Body of pancreas (tissue), 4 donors: ENCODE measurements around the gene FOXO3. TPM values are rescaled to one million over a fixed set of nuclear protein-coding genes. Genes with fewer than 3 reads are reported as not detected.
A peak's percentile ranks its signal among the peaks of the same experiment; 100 is the strongest.

ENCODE experiments used
- ATAC-seq: fragments of 150-250 bp; one replicate; pipeline ENCODE4 v1.9.1; 2016
- DNase-seq, 4 donors: peaks; one replicate each; pipeline ENCODE4 v3.0.0-alpha.2; 2019
- H3K27ac ChIP-seq, 4 donors: fragments of 200-600 bp; sonication (generic); 1 replicate in 3 of 4; 2 replicates in 1 of 4; pipeline versions ENCODE4 v1.5.1 to v1.6.1; 2016 to 2019; ENCODE audit warnings: mild to moderate bottlenecking in 1 of 4, mixed read lengths in 1 of 4, moderate library complexity in 1 of 4
- H3K27me3 ChIP-seq, 2 donors: fragments of 200-600 bp; sonication (generic); one replicate each; pipeline ENCODE4 v1.6.0; 2016; ENCODE audit warnings: mild to moderate bottlenecking in 1 of 2
- H3K36me3 ChIP-seq, 2 donors: fragments of 200-600 bp; sonication (generic); replicated peaks in 1 of 2; 2 replicates each; pipeline ENCODE4 v1.5.1; 2016; ENCODE audit warnings: low read depth in 2 of 2; ENCODE audit not compliant: insufficient read depth in 1 of 2
- H3K4me1 ChIP-seq: fragments of 200-600 bp; sonication (generic); one replicate; pipeline ENCODE4 v1.6.0; 2016
- H3K4me3 ChIP-seq, 2 donors: fragments of 200-600 bp; sonication (generic); 1 replicate in 1 of 2; 2 replicates in 1 of 2; pipeline ENCODE4 v1.5.1; 2016 to 2019
- H3K9me3 ChIP-seq, 3 donors: fragments of 200-600 bp; sonication (generic); 1 replicate in 2 of 3; 2 replicates in 1 of 3; pipeline ENCODE4 v1.5.1; 2016
- CTCF ChIP-seq, 7 experiments: fragments of 450-650 bp in 4 of 7; fragments of 200-600 bp in 3 of 7; sonication (generic) in 3 of 7; IDR thresholded peaks; one replicate each; pipeline ENCODE4 v1.5.1; 2016 to 2019; ENCODE audit warnings: antibody characterized with exemption in 7 of 7
- POLR2A ChIP-seq, 3 donors: fragments of 450-650 bp; IDR thresholded peaks; one replicate each; pipeline ENCODE4 v1.6.1; 2016; ENCODE audit warnings: antibody characterized with exemption in 3 of 3, mild to moderate bottlenecking in 2 of 3
- WGBS, 2 donors: methylation state at CpG; one replicate each; pipeline ENCODE4 v1.1.5; 2017; 5-methylcytosine and 5-hydroxymethylcytosine counted together
- intact Hi-C: fragments of 100-400 bp; cut with DNase I; formaldehyde crosslinking; loops from one replicate; pipeline ENCODE4 v1.15.1; 2023
- total RNA-seq, 2 donors: library from RNA; depleted of rRNA; stranded (reverse); fragments of >200 nt; gene quantifications; one replicate each; pipeline ENCODE4 v1.1.0, GENCODE V29; 2016

The FOXO3 gene
- total RNA-seq, 2 donors from 2014 or later: 62.8 to 69.5 TPM

- no peaks in the 10 kb centered on the region for H3K27me3 ChIP-seq
- intact Hi-C loops: no loop called here
- peak overlapping the region in 3 of 4 donors; percentile 11 to 65 (median 23) for H3K27ac ChIP-seq
- H3K36me3 ChIP-seq: no peaks in the 10 kb centered on the region
- peak in 2 of 4 donors; percentile 26 to 42 for DNase-seq
- H3K4me3 ChIP-seq: no peak overlapping the region
- peak; percentile 49 for ATAC-seq
- TF ChIP-seq CTCF (IDR thresholded peaks at IDR 0.05) (no peak), POLR2A (IDR thresholded peaks at IDR 0.05) (no peak)
- H3K4me1 ChIP-seq: peaks cover 98% of the 10 kb centered on the region
- H3K9me3 ChIP-seq: no peaks in the 10 kb centered on the region
- WGBS, 2 donors: 1 to 9% methylated on average over 3 of the region's 3 CpGs
Observed at GRCh38 chr6:108581237-108581931, 20.7 kb downstream of the FOXO3 start.

GRCh38 chr6:108581932-108582475, 21.3 kb downstream of the FOXO3 start:
- TF ChIP-seq CTCF (IDR thresholded peaks at IDR 0.05): no peak
- no peak for TF ChIP-seq POLR2A (IDR thresholded peaks at IDR 0.05)
- 7 to 14% methylated on average over 1 of the region's 1 CpG for WGBS, 2 donors
- Histone ChIP-seq H3K27ac (peak overlapping the region in 3 of 4 donors; percentile 27 to 65 (median 28)), H3K4me3 (no peak overlapping the region), H3K36me3 (no peaks in the 10 kb centered on the region), H3K27me3 (no peaks in the 10 kb centered on the region), H3K4me1 (peaks cover 97% of the 10 kb centered on the region), H3K9me3 (no peaks in the 10 kb centered on the region)
- DNase-seq: no peak
- intact Hi-C loops: no loop called here
- no peak for ATAC-seq

DNA sequence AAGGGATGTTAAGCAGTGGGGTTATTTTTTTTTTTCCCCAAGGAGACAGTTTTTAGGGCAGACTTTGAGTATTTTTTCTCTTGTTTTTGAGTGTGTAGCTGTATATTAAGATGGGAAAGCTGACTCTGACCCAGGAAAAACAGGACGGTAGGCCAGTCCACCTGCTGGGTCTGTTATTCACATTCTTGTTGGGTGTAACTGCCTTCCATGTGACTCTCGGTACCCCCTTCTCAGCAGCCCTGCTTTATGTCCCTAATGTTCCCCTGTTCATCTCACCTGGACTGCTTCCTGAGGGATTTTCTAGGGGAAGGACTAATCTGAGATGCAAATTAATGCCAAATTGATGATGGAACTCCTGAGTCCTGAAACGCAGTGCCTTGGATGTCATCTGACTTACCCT, 21.9 kb downstream of the FOXO3 start:
- no peaks in the 10 kb centered on the region for H3K27me3 ChIP-seq
- TF ChIP-seq POLR2A (IDR thresholded peaks at IDR 0.05): no peak
- TF ChIP-seq CTCF (IDR thresholded peaks at IDR 0.05): no peak
- no peaks in the 10 kb centered on the region for H3K36me3 ChIP-seq
- ATAC-seq: no peak
- no peaks in the 10 kb centered on the region for H3K9me3 ChIP-seq
- H3K27ac ChIP-seq: peak overlapping the region in 3 of 4 donors; percentile 27 to 65 (median 28)
- WGBS, 2 donors: 55 to 78% methylated on average over 3 of the region's 3 CpGs
- intact Hi-C loops: no loop called here
- no peak for DNase-seq
- no peak overlapping the region for H3K4me3 ChIP-seq
- peaks cover 97% of the 10 kb centered on the region for H3K4me1 ChIP-seq

DNA sequence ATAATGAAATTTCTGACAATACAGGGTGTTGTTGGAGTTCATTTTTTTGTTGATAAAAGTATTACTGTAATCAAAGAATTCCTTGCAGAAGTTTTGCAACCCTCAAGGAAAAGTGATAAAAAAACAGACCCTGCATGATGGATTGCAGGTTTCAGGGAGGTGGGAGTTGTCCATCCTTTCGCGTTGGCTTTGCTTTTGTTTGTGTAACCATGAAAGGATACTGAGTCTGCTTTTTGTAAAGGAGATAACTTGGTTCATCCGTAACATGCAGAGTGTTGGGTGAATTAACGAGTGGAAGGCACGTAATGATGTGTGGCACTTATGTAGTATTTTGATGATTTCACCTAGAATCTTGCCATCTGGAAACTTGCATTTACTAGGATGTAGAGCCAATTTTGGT, 23.6 kb downstream of the FOXO3 start:
- TF ChIP-seq CTCF (IDR thresholded peaks at IDR 0.05): no peak
- no peak for TF ChIP-seq POLR2A (IDR thresholded peaks at IDR 0.05)
- Histone ChIP-seq H3K9me3 (no peaks in the 10 kb centered on the region), H3K4me1 (peaks cover 97% of the 10 kb centered on the region), H3K36me3 (no peaks in the 10 kb centered on the region), H3K27ac (no peak overlapping the region), H3K4me3 (no peak overlapping the region), H3K27me3 (no peaks in the 10 kb centered on the region)
- DNase-seq: no peak
- intact Hi-C loops: no loop called here
- no peak for ATAC-seq
- WGBS, 2 donors: 78 to 84% methylated on average over 5 of the region's 5 CpGs

DNA sequence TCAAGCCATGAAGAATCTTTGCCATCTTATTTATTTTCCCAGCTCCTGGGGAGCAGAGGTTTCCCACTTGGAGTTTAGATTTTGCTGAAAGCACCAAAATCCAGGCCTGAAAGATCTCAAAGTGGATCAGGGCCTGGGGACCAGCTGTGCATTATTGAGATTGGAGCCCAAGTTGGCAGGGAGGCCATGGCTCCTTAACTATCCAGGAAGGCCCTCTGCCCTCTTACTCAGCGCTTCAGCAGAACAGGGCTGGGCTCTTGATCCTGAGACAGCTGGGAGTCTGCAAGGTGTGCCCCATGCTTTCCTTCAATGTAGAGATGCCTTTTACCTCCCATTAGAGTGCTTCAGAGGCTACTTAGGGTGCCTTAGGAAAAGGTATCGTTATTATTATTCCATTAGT, 24.6 kb downstream of the FOXO3 start:
- DNase-seq: no peak
- Histone ChIP-seq H3K36me3 (no peaks in the 10 kb centered on the region), H3K4me3 (no peak overlapping the region), H3K4me1 (peaks cover 97% of the 10 kb centered on the region), H3K27ac (peak overlapping the region in 3 of 4 donors; percentile 26 to 40 (median 27)), H3K9me3 (no peaks in the 10 kb centered on the region), H3K27me3 (no peaks in the 10 kb centered on the region)
- ATAC-seq: no peak
- intact Hi-C loops: no loop called here
- TF ChIP-seq CTCF (IDR thresholded peaks at IDR 0.05) (no peak), POLR2A (IDR thresholded peaks at IDR 0.05) (no peak)
- 83 to 90% methylated on average over 2 of the region's 2 CpGs for WGBS, 2 donors
